ENCODE results near the gene DHRS13.
A peak's percentile ranks its signal among the peaks of the same experiment; 100 is the strongest.
"Not testable (repeated sequence)": the region's sequence is repeated elsewhere in the genome, so short reads cannot be mapped to it uniquely, and the experiment has no call there.

The DHRS13 gene

GRCh38 chr17:28934508-28934907, 31.6 kb upstream of the DHRS13 start:
- DNase-seq = not testable (repeated sequence)

DNA sequence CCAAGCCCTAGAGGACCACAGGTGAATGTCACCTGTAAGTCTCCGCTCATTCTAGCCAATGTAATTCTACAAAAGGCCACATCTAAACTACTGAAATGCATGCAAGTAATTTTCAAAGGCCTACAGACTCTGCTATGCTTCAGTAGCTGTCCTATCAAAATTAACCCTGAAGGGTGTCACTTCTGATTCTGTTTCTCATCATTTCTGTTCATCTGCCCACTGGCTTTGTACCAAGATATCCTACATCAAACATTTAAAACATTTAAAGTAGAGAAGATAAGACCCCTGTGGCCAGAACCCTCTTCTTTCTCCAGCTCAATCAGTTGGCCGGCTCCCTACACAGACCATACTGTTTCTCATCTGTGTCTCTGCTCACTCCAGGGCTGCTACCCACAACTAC, 26.9 kb upstream of the DHRS13 start:
- no peak for DNase-seq

GRCh38 chr17:28928061-28928460, 25.2 kb upstream of the DHRS13 start:
- peak; percentile 68 for DNase-seq

- no peak for DNase-seq
These were observed 23.9 kb upstream of the DHRS13 start for GRCh38 chr17:28926786-28927185.

DNA sequence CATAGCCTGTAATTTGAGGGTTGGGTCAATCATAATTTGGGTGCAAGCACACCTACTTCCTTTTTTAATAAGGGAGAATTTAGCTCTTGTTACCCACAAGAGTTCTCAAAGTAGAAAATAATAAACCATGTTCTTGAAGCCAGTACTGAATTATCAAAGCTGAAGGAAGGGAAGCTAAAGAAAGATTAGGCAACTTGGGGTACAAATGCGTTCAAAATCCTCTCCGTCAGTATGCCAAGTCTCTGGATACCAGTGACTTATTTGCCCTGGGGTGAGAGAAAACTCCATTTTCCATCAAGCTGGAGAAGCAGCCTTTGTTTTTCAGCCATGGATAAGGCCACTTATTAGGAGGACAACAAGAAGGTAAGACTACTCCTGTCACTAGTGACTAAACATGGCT, 23.5 kb upstream of the DHRS13 start:
- no peak for DNase-seq

- peak; percentile 32 for DNase-seq
These were observed 23.1 kb upstream of the DHRS13 start for GRCh38 chr17:28925912-28926365.

DNA sequence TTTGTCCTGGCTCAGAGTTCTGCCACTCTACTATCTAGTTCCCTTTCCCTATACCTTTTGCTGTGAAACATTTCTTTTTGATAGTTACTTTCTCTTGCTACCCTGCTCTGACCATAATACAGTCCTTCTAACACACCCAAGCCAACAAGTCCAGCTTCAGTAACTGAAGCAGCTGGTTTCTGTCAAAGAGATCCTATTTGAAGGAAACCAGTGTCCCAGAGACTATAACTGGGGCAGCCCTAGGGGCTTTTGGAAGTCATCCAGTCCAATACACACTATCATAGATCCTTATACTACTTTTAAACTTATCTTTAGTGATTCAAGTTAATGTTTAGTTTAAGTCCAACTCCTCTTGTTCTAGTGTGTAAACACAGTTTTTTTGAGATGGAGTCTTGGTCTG, 17.3 kb upstream of the DHRS13 start:
- no peak for DNase-seq

GRCh38 chr17:28918295-28918694, 15.4 kb upstream of the DHRS13 start:
- no peak for DNase-seq

DNA sequence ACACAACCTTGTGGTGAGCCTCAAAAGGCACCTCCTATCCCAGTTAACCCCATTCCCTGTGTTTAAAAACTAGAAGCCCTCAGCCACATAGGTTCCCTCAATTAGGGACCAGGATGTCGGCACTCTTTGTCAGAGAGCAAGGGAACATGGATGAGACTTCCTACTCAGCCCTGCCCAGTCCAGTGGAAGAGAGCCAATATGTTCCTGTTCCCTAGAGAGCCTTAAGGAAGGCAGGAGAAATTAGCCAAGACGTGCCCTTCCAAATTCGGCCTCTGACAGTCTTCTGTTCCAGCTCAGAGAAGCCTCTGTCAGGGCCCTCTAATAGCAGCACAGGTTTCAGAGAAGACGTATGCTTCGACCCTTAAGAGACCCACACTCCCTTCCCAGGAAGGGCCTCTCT, 14.6 kb upstream of the DHRS13 start:
- no peak for DNase-seq

DNA sequence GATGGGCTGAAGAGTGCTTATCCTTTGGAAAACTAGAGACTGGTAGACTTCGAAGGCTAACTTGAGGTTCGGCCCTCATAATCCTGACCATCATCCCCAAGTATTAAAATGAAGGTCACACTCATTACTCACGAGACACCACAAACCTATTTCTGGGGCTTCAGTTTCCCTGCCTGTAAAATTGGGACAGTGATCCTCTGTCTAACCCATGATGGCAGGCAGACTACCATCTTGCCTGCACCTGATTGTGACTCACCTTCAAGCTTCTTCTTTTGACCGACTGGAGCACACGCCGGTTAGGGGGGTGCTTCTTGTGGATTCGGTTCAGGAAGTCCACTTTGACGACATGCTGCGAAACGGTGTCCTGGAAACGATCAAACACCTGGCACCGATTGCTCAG, 14.2 kb upstream of the DHRS13 start:
- DNase-seq = no peak

DNA sequence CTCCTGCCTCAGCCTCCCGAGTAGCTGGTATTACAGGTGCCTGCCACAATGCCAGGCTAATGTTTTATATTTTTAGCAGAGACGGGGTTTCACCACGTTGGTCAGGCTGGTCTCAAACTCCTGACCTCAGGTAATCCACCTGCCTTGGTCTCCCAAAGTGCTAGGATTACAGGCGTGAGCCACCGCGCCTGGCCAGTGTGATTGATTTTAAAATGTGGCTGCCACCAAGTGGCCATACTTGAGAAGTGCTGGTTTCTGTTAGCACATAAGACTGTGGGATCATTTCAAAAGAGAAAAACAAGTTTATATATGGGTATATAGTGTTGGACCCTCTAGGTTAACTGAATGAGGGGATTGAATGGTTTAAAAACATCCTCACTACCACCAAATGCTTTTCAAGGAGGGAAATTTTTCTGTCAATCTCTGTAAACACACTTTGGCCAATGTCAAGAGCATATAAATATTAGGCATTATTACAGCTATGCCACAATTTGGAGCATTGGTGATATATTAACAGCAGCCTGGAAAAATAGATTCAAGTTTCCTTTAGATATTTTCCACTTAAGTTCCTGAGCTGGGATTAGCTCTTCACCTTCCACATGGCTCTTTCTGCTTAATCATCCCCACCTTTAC, 13.5 kb upstream of the DHRS13 start:
- DNase-seq = no peak

DNA sequence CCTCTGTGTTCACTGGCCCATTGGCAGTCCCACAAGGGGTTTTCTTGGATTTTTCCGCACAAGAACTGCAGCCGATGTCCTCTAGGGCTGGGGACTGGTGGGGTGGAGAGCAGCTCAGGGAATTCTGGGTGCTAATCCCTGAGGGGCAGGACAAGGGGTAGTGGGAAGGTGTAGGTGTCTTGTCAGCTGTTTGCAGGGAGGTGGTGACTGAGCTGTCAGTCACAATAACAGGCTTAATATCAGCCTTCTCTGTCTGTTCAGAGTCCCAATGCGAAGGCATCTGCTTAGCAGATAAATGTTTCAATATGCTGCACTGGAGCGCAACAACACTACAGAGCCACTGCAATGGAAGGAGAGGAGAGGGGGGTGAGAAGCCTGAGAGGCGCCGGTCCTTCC, 10.1 kb upstream of the DHRS13 start:
- no peak for DNase-seq

GRCh38 chr17:28912281-28912937, 9.5 kb upstream of the DHRS13 start:
- DNase-seq = no peak

DNA sequence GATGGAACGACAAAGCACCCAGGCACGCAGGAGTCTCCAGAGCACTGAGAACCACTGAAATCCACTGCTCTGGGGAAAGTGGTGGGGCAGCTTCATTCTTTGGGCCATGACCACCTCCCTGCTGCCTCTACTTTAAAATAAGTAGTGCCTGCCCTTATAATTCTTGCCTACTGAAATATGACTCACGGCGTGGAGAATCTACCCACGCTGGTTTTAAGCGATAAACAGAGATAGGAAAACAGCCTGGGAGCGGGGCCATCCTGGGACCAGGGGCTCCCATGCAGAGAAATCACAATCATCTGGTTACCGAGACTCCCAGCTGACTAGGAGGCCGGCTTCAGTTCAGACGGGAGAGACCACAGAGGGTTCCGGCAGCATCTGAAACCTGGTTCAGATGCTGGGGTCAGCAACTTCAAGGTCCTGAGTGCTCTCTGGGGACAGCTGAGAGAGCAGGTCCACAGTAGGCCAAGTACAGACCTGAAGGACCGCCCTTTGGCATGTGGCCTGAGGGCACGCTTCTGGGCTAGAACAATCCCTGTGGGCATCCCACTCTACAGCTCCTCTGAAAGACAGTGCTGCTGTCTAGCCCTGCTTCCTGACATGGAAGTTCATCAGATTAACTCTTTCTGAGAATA, 8.6 kb upstream of the DHRS13 start:
- no peak for DNase-seq

GRCh38 chr17:28910534-28910933, 7.7 kb upstream of the DHRS13 start:
- no peak for DNase-seq

- no peak for DNase-seq
These were observed 5.8 kb upstream of the DHRS13 start for GRCh38 chr17:28908640-28909167.

DNA sequence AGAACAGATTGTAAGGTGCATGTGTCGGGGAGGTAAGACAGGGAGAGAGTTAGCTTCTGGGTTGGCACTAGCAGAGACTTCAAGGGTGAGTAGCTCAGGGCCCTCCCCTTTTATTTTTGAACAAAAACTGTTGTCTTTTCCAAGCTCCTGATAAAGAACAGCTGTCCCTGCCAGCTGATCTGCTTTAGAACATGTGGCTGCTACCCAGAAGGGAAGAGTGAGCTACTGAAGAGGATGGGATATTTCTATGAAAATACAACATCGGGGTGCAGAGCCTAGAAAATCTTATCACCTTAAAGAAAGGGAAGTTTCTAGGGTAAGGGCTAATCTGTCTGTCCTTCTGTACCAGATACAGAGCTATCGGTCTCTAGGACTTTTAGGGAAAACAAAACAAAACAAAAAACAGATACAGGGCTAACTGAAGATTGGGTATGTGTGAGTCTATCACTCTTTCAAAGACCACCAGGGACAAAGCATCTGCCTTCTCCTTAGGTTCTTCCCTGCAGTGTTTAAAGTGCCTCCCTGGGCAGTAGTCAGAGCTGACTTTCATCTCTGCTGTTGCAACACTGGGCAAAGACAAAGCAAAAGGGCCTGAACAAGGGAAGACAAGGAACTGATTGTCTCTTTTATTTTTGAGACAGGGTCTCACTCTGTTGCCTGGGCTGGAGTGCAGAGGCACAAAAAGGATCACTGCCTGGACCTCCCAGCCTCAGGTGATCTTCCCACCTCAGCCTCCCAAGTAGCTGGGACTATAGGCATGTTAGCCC, 5.0 kb upstream of the DHRS13 start:
- DNase-seq = no peak

DNA sequence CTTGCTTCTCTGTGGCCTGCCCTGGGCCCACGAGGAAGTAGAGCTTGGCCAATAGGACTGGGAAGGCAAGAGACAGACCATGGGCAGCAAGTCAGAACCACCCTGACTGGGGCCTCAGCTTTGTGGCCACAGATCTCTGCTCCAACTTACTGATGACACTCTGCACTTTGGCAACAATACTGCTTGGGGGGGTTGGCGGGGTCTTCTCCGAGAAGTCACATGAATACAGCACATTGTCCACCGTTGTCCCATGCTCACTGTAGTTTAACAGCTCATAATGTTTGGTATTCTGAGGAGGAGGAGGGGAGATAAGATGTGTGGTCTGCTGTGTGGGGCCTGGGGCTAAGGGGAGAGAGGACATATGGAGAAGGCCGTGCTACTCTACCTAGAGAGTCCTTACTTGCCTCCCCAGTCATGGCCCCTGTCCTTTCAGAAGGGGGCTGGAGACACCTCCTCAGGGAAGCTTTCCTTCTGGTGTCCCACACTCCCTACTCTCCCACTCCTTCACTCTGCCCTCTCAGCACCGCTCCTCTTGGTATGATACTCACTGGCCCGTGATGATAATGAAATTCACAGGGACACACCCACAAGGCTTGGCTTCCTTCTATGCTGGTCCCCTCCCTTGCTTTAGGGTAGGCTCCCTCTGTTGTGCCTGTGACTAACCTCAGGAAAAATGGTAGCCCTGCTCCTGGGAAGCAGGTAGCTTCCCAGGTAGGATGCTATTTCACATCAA, 4.0 kb upstream of the DHRS13 start:
- DNase-seq = no peak

DNA sequence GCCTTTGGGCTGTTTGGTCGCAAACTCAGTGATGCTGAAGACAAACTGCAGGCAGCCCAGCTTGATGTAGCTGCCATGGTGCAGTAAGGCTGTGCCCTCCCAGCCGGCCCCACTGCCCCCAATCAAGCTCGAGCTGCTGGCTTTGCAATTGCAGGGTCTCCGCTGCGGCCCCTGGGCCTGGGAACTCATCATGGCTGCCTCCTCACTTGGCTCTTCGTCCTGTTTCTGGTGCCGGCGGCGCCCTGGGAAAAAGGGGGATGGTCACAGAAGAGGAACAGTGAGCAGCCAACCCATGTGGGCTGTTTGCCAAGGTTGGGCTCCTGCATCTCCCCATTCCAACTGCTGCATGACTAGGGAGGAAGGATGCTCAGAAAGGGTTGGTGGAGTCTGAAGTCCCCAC, 3.4 kb upstream of the DHRS13 start:
- no peak for DNase-seq

DNA sequence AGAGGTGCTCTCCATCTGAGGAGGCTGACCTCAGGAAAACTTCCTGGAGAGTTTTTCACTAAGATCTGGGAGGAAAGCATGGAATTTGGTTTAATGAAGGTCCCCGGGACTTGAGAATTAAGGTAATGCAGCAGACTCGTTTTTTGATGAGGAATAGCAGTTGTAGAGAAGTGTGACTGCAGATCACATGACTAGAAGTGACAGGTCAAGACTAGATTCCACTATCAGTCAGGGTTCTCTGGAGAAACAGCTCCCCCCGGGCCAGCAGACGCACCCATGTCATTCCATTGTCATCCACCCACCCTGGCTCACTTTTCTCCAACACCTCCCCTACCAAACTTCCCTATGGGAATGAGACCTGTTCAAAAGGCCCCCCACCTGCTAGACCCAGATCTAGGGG, 1.9 kb upstream of the DHRS13 start:
- DNase-seq = no peak

GRCh38 chr17:28903546-28903841, 615 bp upstream of the DHRS13 start:
- DNase-seq = not testable (repeated sequence)

DNA sequence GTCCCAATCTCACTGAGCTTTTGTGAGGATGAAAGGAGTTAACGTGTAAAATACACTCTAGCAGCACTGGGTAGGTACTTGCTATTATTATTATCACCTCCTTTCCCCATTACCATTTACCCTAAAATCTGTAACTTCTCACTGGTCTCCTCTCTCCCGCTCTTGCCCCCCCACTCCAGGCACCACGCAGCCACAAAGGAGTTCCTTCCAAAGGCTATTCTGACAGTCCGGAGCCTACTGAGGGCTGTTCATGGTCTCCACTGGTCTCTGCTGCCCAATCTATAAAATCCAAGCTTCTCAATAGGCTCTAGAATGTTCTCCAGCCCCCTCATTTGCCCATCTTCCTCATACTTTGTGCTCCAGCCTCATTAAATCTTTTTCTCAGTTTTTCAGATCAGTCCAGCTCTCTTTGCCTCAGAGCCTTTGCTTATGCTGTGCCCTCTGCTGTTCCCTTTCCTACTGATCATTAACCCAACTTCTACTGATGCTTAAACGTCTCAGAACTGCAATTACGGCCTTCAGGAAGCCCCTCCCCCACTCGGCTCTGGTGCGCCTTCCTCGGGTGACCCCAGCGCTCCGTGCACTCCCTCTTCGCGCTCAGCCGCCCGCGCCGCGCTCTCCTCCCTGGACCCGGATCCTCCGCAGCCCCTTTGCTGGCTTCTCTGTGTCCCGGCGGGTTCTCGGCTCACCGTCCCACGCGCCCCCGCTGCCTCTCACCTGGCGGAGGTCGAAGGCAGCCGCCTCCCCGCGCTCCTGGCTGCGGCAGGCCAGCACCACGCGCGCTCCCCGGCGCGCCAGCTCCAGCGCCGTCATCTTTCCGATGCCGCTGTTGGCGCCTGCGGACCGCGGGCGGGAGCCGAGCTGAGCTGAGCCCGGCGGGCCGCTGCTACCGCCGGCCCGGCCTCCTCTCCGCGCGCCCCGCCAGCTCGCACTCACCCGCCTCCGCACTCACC, 737 bp downstream of the DHRS13 start:
- DNase-seq = peak; percentile 39

All from NK-92 treated with Interleukin-12 subunit alpha and Interleukin-12 subunit beta, amount 100 ng/mL, for 24 hours (cell line).